ENCODE measurements around the gene EXOC7.

Gene EXOC7

DNA sequence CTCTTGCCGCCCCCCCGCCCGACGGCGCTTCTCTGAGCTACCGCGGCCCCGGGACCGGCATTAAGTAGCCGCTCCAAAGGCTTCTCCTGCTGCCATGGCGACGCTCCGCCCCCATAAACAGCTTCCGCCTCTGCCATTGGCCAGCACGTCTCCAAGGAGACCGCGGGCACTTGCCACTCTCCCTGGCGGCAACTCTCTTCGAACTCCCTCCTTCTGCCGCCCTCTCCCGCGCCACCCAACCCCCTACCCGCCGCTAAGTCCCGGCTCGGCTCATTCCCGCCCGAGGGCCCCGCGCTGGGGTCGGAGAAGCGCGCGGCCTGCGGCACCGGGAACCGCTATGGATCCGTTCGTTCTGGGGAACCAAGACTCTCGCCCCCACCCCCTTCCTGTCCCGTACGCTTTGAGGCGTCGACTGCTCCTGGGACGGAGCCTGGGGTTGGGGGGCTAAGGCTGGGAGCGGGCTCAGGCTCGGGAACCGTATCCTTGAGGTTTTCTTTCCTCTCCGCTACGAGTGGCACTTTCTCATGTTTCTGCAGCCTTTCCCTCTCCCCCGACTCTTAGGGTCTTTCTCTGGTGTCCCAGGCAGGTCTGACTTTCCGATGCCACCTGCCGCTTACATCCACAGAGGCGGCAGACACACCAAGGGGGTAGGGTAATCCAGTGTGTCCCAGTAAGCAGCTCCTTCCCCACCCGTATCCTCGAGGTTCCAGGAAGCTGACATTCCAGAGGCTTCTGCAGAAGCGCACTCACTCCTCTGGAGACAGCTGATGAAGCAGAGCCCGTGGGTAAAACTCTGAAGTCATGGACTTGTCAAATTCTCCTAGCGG lies 37.8 kb upstream of the EXOC7 start, which contains the start of gene FOXJ1:
FOXJ1 (minus strand) TSS at position 34 of the 827 bp plus-strand sequence. CDS start 850 bp downstream, outside the sequence.
- H3K27ac Mint-ChIP-seq: peak within 1 kb of the TSS; percentile 55
- H3K36me3 Mint-ChIP-seq: no peaks in the 10 kb centered on the region
- no peaks in the 10 kb centered on the region for H3K27me3 Mint-ChIP-seq
- peaks cover 59% of the 10 kb centered on the region for H3K4me1 Mint-ChIP-seq (ENCODE audit: low read depth)
- peak within 1 kb of the TSS; percentile 81 for H3K4me3 Mint-ChIP-seq
- no peaks in the 10 kb centered on the region for H3K9me3 Mint-ChIP-seq (ENCODE audit: low read depth)

DNA sequence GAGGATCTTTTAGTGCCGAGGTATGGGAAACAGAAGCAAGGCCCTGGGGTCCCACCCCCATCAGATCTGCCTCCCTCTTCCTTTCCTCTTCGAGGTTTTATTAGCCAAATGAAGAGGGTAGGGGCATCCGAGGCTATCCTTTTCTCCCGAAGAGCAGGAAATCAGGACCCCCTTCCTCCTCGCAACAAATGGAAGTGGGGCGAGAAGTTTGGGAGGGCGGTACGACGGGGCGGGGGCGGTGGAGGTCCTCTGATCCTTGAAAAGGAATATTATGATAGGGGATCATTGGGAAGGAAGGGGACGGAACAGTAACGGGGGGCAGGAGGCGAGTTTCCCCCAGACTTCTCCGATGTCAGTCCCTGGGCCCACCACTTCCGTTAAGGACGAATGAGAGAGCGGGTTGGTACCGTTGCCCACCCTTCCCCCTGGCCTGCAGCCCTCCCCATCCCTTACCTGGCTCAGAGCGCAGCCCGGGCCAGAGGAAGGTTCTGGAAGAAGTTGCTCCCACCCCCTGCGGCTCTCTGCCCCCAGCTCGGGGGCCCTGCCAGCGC lies 37.1 kb upstream of the EXOC7 start:
- Mint-ChIP-seq H3K27me3 (no peaks in the 10 kb centered on the region), H3K36me3 (no peaks in the 10 kb centered on the region), H3K4me1 (ENCODE audit: low read depth) (peaks cover 53% of the 10 kb centered on the region), H3K4me3 (peak overlapping the region; percentile 81), H3K9me3 (ENCODE audit: low read depth) (no peaks in the 10 kb centered on the region), H3K27ac (no peak overlapping the region)

DNA sequence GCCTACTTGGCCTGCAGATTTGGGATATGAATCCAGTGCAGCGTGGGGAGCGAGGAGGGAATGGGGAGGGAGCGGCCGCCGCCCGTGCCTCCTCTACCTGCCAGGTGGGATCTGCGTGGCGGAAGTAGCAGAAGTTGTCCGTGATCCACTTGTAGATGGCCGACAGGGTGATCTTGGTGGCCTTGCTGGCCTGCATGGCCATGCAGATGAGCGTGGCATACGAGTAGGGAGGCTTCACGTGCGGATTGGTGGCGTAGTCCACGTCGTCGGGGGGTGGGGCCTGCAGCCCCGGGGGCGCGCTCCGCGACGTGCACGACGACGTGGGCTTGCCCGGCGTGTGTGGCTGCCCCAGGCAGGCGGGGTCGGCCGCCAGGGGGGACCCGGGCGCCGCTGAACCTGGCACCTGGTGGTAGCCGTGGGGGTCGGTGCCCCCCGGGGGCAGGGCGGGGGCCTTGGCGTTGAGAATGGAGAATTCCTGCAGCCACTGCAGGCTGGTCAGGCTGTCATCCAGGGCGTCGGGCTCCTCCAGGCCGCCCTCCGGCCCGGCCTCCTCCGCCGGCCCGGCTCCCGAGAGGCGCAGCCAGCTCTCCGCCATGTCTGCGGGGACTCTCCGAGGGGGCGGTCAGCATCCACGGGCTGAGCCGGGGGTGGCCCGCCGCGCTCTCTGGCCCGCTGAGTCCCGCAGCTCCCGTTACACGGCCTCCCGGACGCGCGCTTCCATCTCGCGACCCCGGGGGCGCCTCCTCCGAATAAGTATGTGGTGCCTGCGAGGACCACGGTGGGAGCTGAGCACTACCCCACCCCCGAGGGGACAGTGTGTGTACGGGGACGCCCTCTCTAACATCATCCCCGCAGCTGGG lies 36.4 kb upstream of the EXOC7 start:
- Mint-ChIP-seq H3K36me3 (no peaks in the 10 kb centered on the region), H3K9me3 (ENCODE audit: low read depth) (no peaks in the 10 kb centered on the region), H3K4me3 (peak overlapping the region; percentile 81), H3K4me1 (ENCODE audit: low read depth) (peaks cover 52% of the 10 kb centered on the region), H3K27ac (peak overlapping the region; percentile 64), H3K27me3 (no peaks in the 10 kb centered on the region)

DNA sequence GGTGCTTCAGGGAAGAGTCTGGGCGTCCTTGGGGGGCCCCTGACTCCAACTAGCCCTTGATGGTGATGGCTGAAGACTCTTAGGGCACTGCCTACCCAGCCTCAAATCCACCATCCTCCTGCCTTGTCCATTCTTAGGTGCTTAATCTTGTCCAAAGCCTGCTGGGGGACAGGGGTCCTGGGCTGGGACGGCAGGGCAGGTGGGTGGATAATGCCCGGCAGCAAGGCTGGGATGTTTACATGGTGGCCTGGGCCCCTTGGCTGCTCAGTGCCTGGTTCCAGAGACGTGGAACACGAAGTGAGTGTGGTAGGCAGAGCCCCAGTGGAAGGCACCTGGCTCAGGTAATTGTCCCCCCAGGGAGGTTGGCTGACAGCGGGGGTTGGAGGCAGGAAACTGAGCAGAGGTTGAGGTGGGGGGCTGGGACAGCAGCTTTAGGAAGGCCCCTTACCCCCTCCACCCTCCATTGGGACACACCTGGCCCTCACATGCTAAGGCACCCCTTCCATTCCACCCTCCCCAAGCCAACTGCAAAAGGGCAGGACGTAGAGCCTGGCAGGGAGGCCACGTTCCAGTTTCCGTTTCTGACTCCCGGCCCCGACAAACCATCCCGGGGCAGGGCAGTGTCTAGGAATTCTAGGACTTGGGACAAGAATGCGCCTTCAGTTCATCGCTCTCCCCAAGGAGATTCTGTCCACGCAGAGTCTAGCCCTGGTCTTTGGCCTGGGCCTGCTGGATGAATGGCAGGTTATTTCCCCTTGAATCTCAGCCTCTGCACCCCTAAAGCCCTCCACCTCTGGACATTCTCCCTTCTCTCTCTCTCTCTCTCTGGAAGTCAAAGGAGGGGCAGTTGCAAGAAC lies 35.5 kb upstream of the EXOC7 start:
- H3K9me3 Mint-ChIP-seq (ENCODE audit: low read depth): no peaks in the 10 kb centered on the region
- H3K27me3 Mint-ChIP-seq: no peaks in the 10 kb centered on the region
- H3K4me1 Mint-ChIP-seq (ENCODE audit: low read depth): peaks cover 50% of the 10 kb centered on the region
- peak overlapping the region; percentile 64 for H3K27ac Mint-ChIP-seq
- H3K36me3 Mint-ChIP-seq: no peaks in the 10 kb centered on the region
- H3K4me3 Mint-ChIP-seq: peak overlapping the region; percentile 79

DNA sequence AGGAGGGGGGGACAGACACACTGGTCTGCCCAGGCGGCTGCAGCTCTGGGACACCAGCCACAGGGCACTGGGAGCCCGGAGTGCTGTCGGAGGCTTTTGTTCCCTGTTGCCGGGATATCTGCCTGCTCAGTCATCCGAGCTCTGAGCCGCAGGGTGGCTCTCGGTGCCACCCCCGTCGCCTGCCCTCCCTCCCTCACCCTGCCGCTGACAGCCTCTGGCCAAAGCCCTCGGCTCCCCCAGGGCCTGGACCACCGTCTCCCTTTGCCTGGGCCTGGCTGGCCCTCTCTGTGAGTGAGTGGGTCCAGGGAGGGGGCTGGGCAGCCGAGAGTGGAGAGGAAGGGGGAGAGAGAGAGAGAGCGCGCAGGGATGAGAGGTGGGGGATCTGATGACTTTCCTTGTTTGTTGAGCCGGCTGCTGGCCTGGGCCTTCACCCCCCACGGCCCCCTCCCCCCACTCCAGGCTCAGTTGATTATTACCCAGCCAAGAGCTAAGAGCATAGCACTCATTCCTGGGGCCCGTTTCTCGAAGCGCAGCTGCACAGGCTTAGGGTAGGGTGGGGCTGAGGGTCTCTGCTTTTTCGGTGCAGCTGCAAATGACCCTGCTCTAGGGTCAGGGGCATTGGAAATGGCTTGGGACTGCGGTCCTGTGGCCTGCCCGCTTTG lies 34.8 kb upstream of the EXOC7 start:
- H3K4me1 Mint-ChIP-seq (ENCODE audit: low read depth): peaks cover 50% of the 10 kb centered on the region
- H3K27ac Mint-ChIP-seq: no peak overlapping the region
- H3K4me3 Mint-ChIP-seq: no peak overlapping the region
- H3K9me3 Mint-ChIP-seq (ENCODE audit: low read depth): no peaks in the 10 kb centered on the region
- H3K27me3 Mint-ChIP-seq: no peaks in the 10 kb centered on the region
- no peaks in the 10 kb centered on the region for H3K36me3 Mint-ChIP-seq

DNA sequence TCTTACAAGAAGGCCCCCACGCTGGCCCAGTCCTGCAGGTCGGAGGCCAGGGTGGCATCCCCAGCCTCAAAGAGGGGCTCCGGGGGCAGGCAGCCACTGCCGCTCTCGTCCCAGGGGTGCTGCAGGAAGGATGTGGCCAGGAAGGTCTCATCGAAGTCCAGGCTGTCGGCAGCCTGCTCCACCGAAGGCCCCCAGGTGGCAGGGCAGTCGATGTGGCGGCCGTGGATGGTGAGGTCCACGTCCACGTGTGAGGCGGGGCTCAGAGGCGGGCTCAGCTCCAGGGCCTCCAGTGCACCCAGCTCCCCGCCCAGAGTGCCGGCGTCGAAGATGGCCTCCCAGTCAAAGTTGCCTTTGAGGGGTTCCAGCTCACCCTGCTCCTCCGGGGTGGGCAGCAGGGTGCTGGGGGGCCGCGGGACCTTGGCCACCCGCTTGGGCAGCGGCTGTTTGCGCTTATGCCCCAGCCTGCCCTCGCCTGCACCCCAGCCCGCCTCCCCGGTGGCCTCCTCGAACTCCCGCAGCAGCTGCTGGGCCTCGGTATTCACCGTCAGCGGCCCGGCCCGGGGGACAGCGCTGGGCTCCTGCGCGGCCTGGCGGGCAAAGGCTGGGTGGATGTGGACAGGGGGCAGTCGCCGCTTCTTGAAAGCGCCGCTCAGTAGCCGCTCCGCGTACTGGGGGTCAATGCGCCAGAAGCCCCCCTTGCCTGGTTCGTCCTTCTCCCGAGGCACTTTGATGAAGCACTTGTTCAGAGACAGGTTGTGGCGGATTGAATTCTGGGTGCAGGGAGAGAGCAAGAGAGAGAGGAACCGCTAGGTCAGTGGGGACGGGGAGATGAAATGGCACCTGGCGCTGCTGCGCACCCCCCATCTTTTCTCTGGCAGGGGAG lies 34.0 kb upstream of the EXOC7 start:
- H3K9me3 Mint-ChIP-seq (ENCODE audit: low read depth): no peaks in the 10 kb centered on the region
- H3K36me3 Mint-ChIP-seq: no peaks in the 10 kb centered on the region
- peaks cover 44% of the 10 kb centered on the region for H3K4me1 Mint-ChIP-seq (ENCODE audit: low read depth)
- H3K27ac Mint-ChIP-seq: no peak overlapping the region
- H3K27me3 Mint-ChIP-seq: no peaks in the 10 kb centered on the region
- H3K4me3 Mint-ChIP-seq: no peak overlapping the region

DNA sequence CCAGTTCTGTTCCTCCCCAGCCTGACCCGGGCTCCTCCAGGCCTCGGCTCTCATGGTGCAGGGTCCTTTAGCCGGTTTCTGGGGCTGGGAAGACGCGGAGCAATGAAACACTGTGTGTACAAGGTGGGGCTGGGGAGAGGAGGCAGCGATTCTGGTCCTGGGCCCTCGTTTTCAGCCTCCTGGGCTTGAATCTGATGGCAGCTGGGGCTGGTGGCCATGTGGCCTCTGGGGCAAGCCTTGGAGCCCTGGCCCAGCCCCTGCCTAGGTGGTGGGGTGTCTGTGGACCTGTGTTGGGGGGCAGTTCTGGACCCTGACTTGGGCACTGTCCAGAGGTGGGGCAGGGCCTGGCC lies 33.4 kb upstream of the EXOC7 start:
- no peaks in the 10 kb centered on the region for H3K9me3 Mint-ChIP-seq (ENCODE audit: low read depth)
- H3K27me3 Mint-ChIP-seq: no peaks in the 10 kb centered on the region
- no peak overlapping the region for H3K27ac Mint-ChIP-seq
- no peak overlapping the region for H3K4me3 Mint-ChIP-seq
- H3K4me1 Mint-ChIP-seq (ENCODE audit: low read depth): peaks cover 38% of the 10 kb centered on the region
- no peaks in the 10 kb centered on the region for H3K36me3 Mint-ChIP-seq

DNA sequence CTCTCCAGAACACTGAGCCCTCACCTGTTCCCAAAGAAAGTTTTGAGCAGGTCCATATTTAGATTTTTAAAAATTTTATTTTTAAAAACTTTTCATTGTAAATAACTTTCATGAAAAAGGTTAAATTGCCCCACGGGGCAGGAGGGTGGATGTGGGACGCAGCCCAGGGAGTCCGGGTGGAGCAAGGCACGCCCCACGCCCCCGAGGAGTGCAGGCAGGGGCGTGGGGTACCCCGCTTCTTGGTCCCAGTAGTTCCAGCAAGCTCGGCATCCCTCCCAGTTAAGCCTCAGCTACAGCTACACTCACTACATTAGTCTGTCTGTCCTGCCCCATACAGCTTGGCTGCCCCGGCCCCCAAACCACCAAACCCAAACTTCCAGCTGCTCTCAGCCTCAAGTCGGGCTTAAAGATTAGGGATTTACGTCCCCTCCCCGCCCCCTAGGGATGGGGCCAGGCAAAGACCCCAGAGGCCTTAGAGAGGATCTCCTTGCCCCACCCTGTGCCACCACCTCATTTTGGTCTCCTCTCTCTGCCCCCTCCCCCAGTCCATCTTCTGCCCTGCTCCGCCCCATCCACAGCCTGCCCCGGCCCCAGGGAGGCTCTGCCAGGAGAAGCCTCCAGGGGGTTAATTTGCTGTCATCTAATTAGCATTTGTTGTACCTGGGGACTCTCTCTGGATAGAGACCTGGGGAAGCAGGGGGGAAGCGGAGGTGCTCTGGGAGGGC lies 32.9 kb upstream of the EXOC7 start:
- Mint-ChIP-seq H3K27ac (no peak overlapping the region), H3K27me3 (no peaks in the 10 kb centered on the region), H3K4me3 (no peak overlapping the region), H3K36me3 (no peaks in the 10 kb centered on the region), H3K4me1 (ENCODE audit: low read depth) (peaks cover 34% of the 10 kb centered on the region), H3K9me3 (ENCODE audit: low read depth) (no peaks in the 10 kb centered on the region)

DNA sequence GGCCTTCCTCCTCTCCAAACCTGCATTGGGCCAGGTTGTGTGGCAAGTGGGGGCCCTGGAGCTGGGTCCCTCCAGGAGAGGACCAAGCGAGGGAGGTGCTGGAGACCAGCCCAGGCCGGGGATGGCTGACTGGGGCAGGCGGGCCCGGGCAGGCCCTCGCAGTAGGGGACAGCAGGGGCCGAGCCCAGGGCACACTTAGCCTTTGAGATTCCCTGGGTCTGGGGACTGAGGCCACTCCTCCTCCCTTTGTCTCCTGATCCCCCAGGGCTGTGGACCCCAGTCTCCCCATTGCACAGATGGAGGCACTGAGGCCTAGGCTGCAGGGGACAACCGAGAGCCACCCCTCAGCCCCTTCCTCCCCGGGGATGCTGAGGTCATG lies 32.2 kb upstream of the EXOC7 start:
- peaks cover 35% of the 10 kb centered on the region for H3K4me1 Mint-ChIP-seq (ENCODE audit: low read depth)
- no peaks in the 10 kb centered on the region for H3K36me3 Mint-ChIP-seq
- H3K27ac Mint-ChIP-seq: no peak overlapping the region
- H3K27me3 Mint-ChIP-seq: no peaks in the 10 kb centered on the region
- H3K9me3 Mint-ChIP-seq (ENCODE audit: low read depth): no peaks in the 10 kb centered on the region
- no peak overlapping the region for H3K4me3 Mint-ChIP-seq

DNA sequence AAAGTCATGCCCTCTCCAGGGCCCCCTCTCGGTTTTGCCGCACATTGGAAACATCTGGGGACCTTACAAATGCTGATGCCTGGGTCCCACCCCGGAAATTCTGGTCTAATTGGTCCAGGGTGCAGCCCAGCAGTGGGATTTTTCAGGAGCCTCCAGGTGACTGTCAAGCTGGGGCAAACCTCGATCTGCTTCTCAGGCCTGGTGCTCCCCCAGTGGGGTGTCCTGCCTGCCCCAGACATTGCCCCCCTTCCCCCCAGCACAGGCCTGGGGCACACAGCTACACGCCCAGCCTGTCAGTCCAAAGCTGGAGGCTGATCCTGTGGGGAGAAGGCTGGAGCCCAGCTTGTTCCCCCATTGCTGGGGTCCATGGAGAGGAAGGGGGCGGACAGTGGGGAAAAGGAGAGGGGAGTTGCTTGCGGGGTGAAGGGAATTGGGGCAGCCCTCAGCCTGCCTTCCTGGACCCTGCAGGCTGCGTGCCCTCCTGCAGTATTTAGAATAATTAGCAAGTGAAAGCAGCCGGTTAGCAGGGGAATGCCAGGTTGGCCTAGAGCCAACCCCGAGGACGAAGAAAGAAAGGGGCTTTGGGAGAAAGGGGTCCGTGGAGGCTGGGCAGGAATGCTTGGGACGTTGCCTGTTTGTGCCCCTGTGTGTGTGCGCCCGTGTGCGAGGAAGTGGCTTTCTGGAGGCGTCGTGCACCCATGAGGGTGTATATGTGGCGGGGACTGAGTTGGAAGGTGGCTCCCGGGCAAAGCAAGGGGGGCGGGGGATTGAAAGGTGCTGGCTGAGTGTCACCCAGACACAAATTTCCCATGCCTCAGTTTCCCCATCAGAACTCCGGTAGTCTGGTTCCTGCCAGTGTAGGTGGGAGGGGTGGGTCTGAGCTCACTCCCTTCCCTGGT lies 31.6 kb upstream of the EXOC7 start:
- peak overlapping the region; percentile 89 for H3K27ac Mint-ChIP-seq
- peaks cover 31% of the 10 kb centered on the region for H3K4me1 Mint-ChIP-seq (ENCODE audit: low read depth)
- H3K36me3 Mint-ChIP-seq: no peaks in the 10 kb centered on the region
- H3K27me3 Mint-ChIP-seq: no peaks in the 10 kb centered on the region
- H3K9me3 Mint-ChIP-seq (ENCODE audit: low read depth): no peaks in the 10 kb centered on the region
- peak overlapping the region; percentile 79 for H3K4me3 Mint-ChIP-seq

DNA sequence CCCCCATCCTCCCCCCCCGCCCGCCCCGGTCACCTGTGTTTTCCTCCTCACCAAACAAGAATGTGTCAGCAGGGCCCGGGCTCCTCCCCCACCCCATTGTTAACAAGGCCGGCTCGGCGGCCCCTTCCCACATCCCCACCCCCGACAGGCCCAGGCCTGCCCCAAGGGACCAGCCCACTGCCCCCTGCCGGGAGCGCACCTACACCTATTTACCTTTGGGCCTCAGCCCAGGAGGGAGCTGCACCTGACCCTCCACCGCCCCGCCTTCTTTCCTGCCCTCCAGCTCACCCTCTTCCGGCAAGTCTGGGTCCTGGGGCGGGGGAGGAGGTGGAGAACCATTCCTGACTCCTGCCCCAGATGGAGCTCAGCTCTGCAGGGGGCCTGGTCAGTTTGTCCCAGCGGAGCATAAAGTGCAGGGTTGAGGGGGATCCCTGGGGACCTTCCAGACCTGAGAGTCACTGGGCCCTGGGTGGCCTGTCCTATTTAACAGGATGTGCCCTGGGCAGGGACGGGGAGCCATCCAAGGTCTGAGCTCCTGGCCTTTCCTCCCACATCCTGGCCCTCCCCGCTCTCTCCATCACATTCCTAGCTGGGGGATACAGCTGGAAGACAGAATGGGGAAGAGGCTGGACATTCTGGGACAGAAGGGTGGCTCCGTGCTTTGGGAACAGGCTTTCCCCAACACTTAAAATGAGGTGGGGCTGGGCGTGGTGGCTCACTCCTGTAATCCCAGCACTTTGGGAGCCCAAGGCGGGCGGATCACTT lies 29.2 kb upstream of the EXOC7 start:
- no peaks in the 10 kb centered on the region for H3K9me3 Mint-ChIP-seq (ENCODE audit: low read depth)

More for the DNA sequence above, 29.2 kb upstream of the EXOC7 start:
- H3K27me3 Mint-ChIP-seq: no peaks in the 10 kb centered on the region
- H3K4me3 Mint-ChIP-seq: no peak overlapping the region
- no peak overlapping the region for H3K27ac Mint-ChIP-seq
- H3K36me3 Mint-ChIP-seq: no peaks in the 10 kb centered on the region
- H3K4me1 Mint-ChIP-seq (ENCODE audit: low read depth): peaks cover 29% of the 10 kb centered on the region

All from activated naive CD8-positive, alpha-beta T cell (primary cell).